Fibroblast of mammary gland (primary cell): ENCODE measurements around the gene APP.

Experiments
- DNase-seq: peaks from one replicate; pipeline ENCODE4 v3.0.0-alpha.2; 2010; ENCODE audit warnings: low read depth
- H3K4me3 ChIP-seq: 2 replicates; pipeline ENCODE4 v1.5.1; 2011; ENCODE audit warnings: low read depth, mild to moderate bottlenecking, low read length, moderate library complexity; ENCODE audit not compliant: control insufficient read depth
- CTCF ChIP-seq: conservative IDR thresholded peaks from 2 replicates; pipeline ENCODE4 v1.5.1; 2011; ENCODE audit warnings: low read depth, low read length, inconsistent platforms; ENCODE audit not compliant: control insufficient read depth, insufficient read depth

Gene APP

GRCh38 chr21:26125433-26126167, 45.0 kb downstream of the APP start:
- TF ChIP-seq CTCF: no peak
- no peak for DNase-seq

DNA sequence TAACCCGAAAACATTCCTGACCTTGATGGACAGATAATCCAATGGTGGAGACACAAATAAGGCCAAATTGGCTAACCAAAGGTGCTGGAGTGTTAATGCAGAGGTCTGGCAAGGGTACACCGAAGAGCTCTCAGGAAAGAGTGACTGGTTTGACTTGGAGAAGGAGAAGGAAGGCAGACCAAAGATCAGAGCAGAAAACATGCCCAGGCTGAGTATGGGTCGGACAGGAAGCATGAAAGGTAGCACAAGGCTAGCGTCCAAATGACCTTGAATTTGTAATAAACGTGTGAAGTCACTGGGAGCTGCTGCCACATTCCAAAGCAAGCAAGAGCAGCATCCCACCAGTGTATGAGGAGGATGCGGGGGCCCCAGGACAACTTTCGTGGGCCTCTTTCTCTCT, 45.7 kb downstream of the APP start:
- DNase-seq: no peak
- no peak overlapping the region for H3K4me3 ChIP-seq
- no peak for TF ChIP-seq CTCF

More at GRCh38 chr21:26125433-26126167, 45.0 kb downstream of the APP start:
- no peak overlapping the region for H3K4me3 ChIP-seq

- DNase-seq: peak; percentile 38
- H3K4me3 ChIP-seq: no peak overlapping the region
- no peak for TF ChIP-seq CTCF
Observed at GRCh38 chr21:26124421-26124833, 46.1 kb downstream of the APP start.

DNA sequence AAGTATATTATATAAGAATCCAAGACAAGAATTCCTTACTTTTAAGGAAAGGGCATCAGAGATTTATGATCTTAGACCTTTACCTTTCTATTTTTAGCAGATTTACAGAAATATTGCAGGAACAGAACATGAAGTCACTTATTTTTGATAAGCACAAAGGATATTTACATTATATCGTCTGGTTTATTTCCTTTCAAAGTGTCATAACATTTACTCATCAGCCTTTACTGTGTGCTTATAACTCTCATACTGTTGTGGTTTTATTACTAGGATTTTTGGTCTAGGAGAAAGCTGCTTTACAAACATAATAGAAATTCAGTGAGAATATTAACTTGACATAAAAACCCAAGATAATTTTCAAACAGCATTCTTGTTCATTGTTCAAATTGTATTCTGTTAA, 47.6 kb downstream of the APP start:
- no peak for TF ChIP-seq CTCF
- DNase-seq: no peak
- no peak overlapping the region for H3K4me3 ChIP-seq

- peak; percentile 38 for DNase-seq
- H3K4me3 ChIP-seq: no peak overlapping the region
- TF ChIP-seq CTCF: no peak
Observed at GRCh38 chr21:26120828-26121227, 49.7 kb downstream of the APP start.

DNA sequence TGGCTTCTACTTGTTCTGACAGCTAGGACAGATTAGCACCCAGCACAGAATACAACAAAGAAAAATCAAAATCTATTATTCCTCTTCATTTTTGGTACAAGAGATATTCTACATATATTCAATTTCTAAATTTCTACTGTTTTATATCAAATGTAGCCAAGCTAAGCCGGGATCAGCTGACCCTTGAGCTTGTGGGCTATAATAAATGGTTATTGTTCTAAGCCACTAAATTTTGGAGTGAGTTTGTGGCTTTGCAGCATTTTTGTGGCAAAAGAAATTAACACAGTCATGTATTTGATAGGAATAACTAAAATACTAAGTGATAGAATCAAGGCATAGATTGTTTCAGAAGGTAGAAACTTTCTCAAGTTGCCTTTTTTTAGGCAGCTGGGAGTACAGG, 50.7 kb downstream of the APP start:
- no peak for DNase-seq
- TF ChIP-seq CTCF: no peak
- no peak overlapping the region for H3K4me3 ChIP-seq
